GM19395 (cell line): ENCODE results near the gene PTRH2.
"Not testable (repeated sequence)": the region's sequence is repeated elsewhere in the genome, so short reads cannot be mapped to it uniquely, and the experiment has no call there.

Source experiments
- ATAC-seq: cut with Tn5 transposase; IDR thresholded peaks from one replicate; pipeline ENCODE4 v1.9.1; 2021; ENCODE audit warnings: mild to moderate bottlenecking, moderate library complexity; ENCODE audit not compliant: unreplicated experiment

Gene PTRH2

DNA sequence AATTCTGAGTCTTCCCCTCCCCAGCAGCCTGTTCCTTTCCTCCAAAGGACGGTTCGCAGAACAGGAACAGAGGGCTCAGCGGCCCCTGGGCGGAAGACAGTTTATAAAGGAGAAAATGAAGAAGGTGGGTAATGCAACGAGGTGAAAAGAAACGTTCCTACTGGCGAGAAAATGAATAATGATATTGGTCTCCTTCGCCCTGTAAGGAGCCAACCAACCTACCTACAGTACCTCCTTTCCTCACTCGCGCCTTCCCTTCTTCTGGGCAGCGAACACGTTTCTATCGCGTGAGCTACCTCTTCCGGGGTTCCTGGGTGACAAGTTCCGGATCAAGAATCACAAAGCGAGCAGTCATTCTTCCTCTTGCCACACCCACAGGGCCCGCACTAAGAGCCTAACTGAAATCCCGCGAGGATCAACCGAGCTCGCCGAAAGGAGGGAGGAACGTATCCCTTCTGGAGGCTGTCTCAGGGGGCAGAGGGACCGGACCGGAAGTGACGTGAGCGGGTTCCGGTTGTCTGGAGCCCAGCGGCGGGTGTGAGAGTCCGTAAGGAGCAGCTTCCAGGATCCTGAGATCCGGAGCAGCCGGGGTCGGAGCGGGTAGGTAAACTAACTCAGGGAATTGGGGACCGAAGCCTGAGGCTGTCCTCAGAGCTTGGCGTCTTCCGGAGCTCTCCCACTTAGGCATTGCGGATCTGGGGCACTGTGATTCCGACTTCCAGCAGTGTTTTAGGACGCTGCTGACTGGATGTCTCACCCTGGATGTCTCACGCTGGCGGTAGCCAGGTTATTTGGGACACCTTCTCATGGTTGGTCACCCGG, at the start of gene PTRH2, which contains the start of gene VMP1:
Gene PTRH2, minus strand, starts transcription at position 282 of the 822 bp plus-strand sequence. CDS start 9,452 bp downstream, outside the sequence.
Gene VMP1, plus strand, starts transcription at position 506 of the 822 bp plus-strand sequence. CDS start 23,793 bp downstream, outside the sequence.
- ATAC-seq: peak; percentile 97

DNA sequence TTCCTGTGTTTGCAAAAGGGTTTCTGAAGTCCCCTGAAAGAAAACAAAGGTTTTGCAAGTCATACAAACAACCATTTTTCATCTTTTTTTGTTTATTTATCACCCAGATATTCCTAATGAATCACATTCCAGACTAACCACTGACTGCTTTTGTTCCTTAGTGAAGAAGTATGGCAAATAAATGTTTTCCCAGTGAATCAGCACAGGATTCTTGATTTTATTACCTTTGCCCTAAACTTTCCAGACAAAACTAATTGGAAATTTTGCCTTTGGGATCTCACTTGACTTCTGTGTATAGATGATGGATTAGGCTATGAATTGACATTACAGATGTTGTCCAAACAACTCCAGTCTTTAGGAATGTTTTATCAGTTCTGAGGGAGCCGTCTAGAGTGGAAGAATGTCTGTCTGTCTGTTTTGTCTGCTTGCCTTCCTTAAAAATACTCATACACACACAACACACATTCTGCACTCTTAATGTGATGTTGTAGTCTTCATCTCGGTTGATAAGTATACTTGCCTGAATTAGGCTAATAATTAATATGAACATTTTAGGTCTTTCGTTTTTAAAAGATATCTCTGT, 49.1 kb upstream of the PTRH2 start:
- ATAC-seq: no peak

DNA sequence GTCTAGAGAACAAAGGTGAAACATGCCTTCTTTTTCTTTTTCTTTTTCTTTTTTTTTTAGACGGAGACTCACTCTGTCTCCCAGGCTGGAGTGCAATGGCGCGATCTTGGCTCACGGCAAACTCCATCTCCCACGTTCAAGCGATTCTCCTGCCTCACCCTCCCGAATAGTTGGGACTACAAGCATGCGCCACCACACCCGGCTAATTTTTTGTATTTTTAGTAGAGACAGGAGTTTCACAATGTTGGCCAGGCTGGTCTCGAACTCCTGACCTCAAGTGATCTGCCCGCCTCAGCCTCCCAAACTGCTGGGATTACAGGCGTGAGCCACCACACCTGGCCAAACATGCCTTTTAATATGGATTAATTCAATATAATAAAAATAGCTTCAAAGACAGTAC, 47.8 kb upstream of the PTRH2 start:
- ATAC-seq: not testable (repeated sequence)

DNA sequence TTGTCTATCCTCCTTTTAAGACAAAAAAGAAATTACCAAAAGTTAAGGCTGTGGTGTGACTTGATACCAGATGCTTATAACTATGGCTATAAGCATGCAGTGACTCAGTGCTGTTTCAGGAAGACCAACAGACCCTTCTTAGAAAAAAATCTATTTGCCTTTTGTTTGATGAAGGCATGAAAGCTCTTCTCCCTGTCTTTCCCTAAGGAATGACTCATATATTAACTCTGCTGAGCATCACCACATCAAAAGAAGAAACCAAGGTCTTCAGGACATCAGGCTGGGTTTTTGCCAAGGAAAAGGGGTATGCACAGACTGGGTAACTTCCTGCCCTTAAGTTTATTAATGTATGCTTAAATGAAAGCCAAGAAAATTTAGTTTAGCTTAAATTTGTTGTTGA, 47.3 kb upstream of the PTRH2 start:
- ATAC-seq: no peak

DNA sequence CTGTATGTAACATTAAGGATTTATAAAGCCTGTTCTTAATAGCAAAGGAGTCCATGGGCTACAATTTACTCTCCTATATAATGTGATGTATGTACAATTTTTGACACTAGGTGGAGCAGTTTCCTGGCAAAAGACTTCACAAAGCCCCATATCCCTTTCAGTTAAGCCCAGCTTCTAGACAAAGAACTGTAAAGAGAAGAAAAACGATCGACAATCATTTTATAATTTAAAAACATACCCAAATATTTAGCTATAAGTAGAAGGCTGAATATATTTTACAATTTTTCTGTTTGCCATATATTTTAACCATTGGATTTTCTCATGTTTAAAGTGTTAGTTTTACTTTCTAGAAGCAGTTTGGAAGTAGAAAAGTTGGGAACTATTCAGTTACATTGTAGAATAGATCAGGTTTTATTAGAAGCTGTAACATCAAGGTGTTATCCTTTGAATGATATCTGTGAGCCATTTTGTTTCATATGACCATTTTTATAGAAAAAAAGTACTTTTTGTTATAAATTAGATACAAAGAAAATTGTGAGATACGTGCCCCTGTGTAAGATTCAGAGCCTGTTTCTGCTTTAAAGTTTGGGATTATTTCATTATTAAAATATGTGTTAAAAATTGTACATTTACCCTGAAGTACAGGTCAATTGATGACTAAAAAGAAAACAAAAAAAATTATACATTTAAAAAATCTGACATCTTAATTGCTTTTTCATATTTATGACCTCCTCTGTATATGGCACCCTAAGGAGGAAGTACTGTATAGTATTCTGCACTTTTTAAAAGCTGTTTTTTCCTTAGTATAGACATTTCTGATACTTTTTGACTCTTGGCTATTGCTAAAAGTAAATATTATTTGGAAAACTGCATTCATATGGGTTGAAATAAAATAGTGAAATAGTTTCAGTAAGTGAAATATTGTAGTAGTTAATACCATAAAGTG, 46.6 kb upstream of the PTRH2 start:
- ATAC-seq: no peak

DNA sequence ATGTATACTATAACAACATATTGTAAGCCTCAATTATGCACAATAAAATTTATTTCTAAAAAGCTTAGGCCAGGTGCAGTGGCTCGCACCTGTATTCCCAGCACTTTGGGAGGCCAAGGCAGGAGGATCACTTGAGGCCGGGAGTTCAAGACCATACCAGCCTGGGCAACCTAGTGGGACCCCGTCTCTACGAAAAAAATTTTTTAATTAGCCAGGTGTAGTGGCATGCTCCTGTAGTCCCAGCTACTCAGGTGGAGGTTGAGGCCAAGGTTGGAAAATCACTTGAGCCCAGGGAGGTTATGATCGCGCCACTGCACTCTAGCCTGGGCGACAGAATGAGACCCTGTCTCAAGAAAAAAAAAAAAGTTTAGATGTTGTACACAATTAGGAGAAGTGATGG, 45.7 kb upstream of the PTRH2 start:
- no peak for ATAC-seq

DNA sequence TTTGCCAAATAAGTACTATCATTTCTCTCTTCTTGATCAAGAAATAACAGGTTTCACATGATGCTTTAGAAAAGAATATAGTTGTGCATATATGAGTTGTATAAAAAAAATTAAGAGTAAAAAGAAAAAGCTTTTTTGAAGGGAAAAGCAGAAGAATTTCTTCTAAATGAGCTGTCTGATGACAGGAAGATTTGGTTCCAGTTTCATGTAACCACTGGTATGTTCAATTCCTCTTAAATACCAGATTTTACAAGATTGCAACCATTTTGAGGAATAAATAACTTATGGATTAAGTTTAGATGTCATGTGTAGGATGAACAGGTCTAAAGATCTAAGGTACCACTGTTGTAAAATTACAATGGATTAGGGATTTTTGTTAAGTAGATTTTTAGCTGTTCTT, 45.2 kb upstream of the PTRH2 start:
- no peak for ATAC-seq

DNA sequence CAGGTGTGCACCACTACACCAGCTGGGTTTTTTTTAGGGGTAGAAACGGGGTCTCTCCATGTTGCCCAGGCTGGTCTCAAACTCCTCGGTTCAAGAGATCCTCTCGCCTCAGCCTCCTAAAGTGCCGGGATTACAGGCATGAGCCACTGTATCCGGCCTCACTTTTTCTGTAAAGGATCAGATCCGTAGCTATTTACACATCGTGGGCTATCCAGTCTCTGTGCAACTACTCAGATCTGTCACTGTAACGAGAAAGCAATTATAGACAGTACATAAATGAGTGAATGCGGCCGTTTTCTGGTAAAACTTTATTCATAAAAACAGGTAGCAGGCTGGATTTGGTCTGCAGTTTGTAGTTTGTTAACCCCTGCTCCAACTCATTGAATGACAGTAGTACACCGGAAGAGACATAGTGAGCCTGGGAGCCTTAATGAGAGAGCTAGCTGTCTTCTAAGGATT, 44.8 kb upstream of the PTRH2 start:
- no peak for ATAC-seq

DNA sequence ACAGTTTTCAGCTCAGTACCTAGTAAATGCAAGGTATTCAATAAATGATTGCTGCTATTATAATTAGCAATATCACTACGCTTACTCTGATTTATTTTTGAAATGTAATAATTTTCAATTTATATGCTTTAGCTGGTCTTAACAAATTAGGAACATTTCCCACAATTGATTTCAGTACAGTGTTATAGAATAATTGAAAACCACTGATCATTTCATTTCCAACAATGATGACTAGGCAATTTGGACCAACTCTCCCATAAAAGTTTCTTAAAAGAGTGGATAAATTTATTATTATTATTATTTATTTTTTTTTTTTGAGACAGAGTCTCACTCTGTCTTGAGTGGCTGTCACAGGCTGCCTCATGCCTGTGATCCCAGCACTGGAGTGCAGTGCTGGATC, 41.4 kb upstream of the PTRH2 start:
- ATAC-seq: no peak

DNA sequence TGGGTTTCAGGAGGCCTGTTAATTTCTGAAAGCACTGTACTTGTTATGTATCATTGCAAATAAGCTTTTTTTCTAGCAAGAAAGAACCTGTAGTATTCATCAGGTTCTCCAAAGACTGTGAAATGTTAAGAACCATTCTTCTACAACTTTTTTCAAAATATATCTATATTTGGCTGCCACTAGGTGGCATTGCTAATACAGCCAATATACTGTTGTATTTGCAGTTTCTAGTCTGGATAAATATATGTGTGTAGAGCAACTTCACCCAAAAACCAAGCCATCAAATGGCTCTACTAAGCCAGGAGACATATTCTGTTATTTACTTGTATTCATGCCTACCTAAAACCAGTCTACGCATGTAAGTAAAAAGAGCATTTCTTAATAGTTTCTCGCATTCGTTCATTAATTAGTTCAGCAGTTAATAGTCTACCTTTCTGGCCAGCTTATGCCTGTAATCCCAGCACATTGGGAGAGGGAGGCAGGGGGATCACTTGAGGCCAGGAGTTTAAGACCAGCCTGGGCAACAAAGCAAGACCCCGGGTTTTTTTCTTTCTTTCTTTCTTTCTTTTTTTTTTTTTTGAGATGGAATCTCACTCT, 39.7 kb upstream of the PTRH2 start:
- no peak for ATAC-seq

DNA sequence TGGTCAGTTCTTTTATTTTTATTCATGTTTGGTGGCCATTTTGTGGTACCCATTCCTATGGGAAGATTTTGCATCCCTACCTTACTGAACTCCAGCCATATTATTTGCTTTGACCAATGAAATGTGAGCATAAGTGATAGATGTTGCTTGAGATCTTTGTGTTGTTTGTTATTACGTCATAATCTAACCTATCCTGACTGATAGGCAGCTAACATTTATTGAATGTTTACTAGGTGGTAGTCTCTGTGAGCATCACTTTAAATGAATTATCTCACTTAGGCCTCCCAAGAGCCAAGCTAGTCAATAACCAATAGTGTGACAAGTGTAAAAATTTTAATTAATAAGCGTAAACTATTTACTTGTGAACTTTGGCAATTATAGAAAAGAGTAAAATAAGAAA, 37.8 kb upstream of the PTRH2 start:
- no peak for ATAC-seq

DNA sequence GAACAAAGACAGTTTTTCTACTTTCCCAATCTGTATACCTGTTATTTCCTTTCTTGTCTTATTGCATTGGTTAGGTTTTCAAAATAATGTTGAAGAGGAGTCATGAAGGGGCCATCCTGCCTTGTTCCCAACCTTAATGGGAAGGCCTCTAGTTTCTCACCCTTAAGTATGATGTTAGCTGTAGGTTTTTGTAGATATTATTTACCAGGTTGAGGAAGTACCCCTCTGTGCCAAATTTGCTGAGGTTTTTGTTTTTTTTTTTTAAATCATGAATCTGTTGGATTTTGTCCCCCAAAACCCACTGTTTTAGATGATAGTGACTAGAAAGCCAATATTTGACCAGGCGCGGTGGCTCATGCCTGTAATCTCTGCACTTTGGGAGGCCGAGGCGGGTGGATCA, 36.6 kb upstream of the PTRH2 start:
- ATAC-seq: no peak

DNA sequence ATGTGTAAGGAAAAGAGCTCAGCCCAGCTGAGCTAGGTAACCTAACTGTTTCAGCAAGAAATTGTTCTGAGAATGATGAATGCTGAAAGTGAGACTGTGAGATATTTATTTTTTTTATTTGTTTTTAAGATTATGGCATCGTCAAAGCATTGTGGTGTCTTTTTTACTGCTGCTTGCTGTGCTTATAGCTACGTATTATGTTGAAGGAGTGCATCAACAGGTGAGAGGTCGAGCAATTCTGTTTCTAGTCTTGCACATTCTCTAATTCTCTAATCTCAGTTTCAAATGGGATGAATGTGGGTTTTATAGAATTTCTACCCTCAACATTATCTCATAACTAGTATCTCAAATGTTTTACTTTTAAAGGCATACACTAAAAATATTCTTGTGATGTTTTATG, 30.1 kb upstream of the PTRH2 start:
- no peak for ATAC-seq

DNA sequence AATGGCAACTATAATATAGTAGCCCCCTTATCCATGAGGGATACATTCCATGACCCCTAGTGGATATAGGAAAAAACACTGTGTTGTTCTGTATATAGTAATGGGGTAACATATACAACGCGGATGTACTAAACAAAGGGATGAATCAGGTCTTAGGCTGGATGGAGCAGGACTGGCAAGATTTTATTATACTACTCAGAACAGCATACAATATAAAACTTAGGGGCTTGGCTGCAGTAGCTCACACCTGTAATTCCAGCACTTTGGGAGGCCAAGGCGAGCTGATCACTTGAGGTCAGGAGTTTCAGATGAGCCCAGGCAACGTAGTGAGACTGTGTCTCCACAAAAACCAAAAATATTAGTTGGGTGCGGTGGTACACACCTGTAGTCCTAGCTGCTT, 27.0 kb upstream of the PTRH2 start:
- ATAC-seq: no peak

DNA sequence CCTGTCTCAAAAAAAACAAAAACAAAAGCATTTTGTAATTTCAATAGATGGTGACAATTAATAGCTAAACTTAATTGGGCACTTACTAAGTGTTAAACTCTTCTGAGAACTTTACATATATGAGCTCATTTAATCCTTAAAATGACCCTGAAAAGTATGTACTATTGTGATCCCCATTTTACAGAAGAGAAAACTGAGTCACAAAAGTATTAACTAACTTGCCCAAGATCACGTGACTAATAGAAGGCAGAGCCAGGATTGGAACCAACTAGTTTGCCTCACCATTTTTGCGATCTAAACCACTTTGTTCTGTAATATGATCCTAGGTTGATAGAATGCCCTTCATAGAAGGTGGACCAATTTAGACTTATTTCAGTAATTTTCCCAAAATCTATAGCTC, 26.5 kb upstream of the PTRH2 start:
- ATAC-seq: no peak

DNA sequence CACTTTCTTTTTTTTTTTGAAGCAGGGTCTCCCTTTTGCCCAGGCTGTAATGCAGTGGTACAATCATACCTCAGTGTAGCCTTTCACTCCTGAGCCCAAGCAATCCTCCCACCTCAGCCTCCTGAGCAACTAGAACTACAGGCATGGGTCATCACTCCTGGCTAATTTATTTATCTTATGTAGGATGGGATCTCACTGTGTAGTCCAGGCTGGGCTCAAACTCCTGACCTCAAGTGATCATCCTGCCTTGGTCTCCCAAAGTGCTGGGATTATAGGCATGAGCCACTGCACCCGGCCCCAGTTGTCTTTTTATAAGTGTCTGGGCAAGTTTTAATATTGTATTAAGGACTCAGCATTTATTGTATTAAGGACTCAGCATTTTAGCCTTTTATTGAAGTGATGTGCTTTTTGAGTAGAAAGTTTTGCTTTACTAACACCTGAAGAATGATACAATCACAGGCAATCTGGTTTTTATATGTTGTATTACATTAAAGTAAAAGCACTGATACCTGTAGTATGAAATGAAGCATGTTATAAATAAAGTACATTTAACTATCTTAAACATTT, 23.1 kb upstream of the PTRH2 start:
- ATAC-seq: no peak

DNA sequence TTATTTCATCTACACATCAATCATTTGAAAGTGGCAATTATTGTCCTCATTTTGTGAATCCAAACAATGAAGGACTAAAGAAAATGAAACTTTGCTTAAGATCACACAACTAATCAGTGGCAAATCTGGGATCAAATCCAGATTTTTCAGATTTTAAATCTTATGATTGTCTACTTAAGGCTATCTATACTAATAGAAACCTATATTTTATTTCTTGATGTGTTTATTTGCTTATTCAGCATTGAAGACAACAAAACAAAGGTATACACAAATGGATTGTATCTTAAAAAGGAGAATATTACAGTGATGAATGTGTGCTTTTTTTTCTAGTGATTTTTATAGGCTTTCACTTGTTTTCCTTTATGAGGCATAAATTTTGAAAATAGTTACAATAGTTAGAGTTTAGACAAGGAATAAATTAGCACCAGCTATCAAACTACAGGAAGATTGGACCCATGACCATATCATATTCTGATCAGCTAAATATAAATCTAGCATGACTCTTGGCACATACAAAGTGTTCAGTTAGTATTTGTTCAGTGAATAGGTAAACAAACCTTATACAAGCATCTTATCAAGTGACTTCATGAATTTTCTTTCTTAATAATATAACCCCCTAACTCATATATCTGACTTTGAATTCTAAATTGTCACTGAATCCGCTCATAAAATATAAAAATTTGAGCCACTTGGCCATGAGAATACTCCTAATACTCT, 20.7 kb upstream of the PTRH2 start:
- ATAC-seq: no peak

DNA sequence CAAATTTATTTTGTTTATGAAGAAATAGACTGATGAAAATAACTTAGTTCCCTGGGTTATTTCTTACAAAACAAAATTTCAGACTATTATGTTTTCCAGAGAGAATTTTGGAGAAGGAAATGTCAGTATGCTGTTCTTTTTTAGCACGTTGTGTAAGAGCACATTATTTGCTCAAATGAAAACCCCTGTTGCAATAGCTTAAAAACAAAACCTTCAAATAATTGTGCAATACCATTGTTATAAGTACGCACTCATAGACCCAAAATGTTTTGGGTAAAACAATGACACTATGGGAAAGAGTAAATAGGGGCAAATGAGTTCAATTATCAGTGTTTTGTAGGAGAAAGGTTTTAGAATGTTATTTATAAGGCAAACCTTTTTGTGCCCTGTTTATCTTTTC, 18.5 kb upstream of the PTRH2 start:
- no peak for ATAC-seq

DNA sequence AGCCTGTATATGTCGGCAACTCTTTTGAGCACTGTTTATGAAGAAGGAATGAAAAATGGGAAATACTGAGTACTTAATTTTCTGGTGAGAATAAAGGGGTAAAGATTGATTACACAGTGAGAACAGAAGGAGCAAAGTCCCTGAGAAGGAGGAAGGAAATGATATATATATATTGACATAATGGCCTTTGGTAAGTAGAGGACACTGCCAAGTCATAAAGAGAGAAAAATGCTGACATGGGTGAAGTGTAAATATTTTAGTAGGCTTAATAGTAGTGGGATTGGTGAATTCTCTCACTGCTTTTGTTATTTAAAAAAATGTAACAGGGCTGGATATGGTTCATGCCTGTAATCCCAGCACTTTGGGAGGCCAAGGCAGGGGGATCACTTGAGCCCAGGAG, 16.4 kb upstream of the PTRH2 start:
- no peak for ATAC-seq

DNA sequence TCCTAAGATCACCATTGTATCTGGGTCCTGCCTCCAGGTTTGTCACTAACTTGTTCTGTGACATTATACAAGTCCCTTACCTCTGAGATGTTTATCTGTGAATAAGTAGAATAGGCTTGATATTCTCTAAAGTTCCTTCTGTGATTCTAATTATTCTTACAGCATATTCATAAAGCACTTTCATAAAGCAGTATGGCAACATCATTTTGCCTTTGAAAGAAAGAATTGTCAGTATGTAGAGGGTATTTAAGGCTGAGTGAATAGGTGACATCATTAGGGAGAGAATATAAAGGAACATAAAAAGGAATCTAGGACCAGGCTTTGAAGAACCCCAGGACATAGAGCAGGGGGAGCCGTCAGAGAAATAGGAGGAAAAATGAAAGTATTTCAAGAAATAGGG, 15.8 kb upstream of the PTRH2 start:
- ATAC-seq: no peak
